Measurements from ENCODE around the gene NFIX. TPM values are rescaled to one million over a fixed set of nuclear protein-coding genes. Genes with fewer than 3 reads are reported as not detected.

Gene NFIX
- total and polyA plus RNA-seq, 2 of the 13 experiments (the other 11 are each of a cell fraction or from before 2014, with no cell fraction given), result 3.4 to 5.4 TPM

- TF ChIP-seq ZNF780A (CRISPR knock-in tag; IDR thresholded peaks at IDR 0.05) (no peak), ZNF619 (CRISPR knock-in tag; IDR thresholded peaks at IDR 0.05) (no peak), ZSCAN12 (CRISPR knock-in tag; IDR thresholded peaks at IDR 0.05) (no peak), ZNF260 (CRISPR knock-in tag; IDR thresholded peaks at IDR 0.05; ENCODE audit: borderline replicate concordance, low read depth) (no peak), KDM5A (IDR thresholded peaks at IDR 0.05; ENCODE audit: borderline replicate concordance, low read length) (no peak; the same call in 1 of the 2 replicates), ZBTB8A (CRISPR knock-in tag; IDR thresholded peaks at IDR 0.05; ENCODE audit: borderline replicate concordance, low read depth) (peak; percentile 95; the same call in 1 of the 2 replicates), ATF6 (CRISPR knock-in tag; conservative IDR thresholded peaks at IDR 0.05) (no peak), SIX1 (CRISPR knock-in tag; IDR thresholded peaks at IDR 0.05; ENCODE audit: borderline replicate concordance) (peak; percentile 76; the same call in 1 of the 2 replicates), ZNF44 (CRISPR knock-in tag; IDR thresholded peaks at IDR 0.05) (0 out of 2 replicates have a peak, but pooled peaks have one; percentile 50), ESRRA (CRISPR knock-in tag; IDR thresholded peaks at IDR 0.05; ENCODE audit: low read depth) (no peak), ZNF232 (CRISPR knock-in tag; IDR thresholded peaks at IDR 0.05; ENCODE audit: borderline replicate concordance) (no peak), ZNF841 (CRISPR knock-in tag; IDR thresholded peaks at IDR 0.05; ENCODE audit: borderline replicate concordance) (no peak), NCOA5 (CRISPR knock-in tag; IDR thresholded peaks at IDR 0.05) (no peak), ZNF782 (CRISPR knock-in tag; IDR thresholded peaks at IDR 0.05; ENCODE audit: borderline replicate concordance) (no peak), ZNF431 (CRISPR knock-in tag; IDR thresholded peaks at IDR 0.05; ENCODE audit: borderline replicate concordance, low read depth) (no peak; the same call in 1 of the 2 replicates), THRA (CRISPR knock-in tag; IDR thresholded peaks at IDR 0.05; ENCODE audit: borderline replicate concordance) (peak; percentile 76; the same call in 1 of the 2 replicates), ZNF709 (CRISPR knock-in tag; IDR thresholded peaks at IDR 0.05) (0 out of 2 replicates have a peak, but pooled peaks have one; percentile 36), ZSCAN29 (CRISPR knock-in tag; conservative IDR thresholded peaks at IDR 0.05) (peak; percentile 78; the same call in 1 of the 2 replicates), ADNP (CRISPR knock-in tag; IDR thresholded peaks at IDR 0.05) (no peak), DPF2 (CRISPR knock-in tag; IDR thresholded peaks at IDR 0.05; ENCODE audit: borderline replicate concordance, low read depth) (peak; percentile 91), ZNF225 (CRISPR knock-in tag; IDR thresholded peaks at IDR 0.05) (no peak), ARNT (IDR thresholded peaks at IDR 0.05) (no peak), SNAI1 (CRISPR knock-in tag; IDR thresholded peaks at IDR 0.05; ENCODE audit: borderline replicate concordance) (no peak), U2AF1 (optimal IDR thresholded peaks at IDR 0.05; ENCODE audit: low read depth, low read length) (no peak), SNRNP70 (IDR thresholded peaks at IDR 0.05; ENCODE audit: low read depth, low read length) (no peak), ZBTB26 (CRISPR knock-in tag; IDR thresholded peaks at IDR 0.05; ENCODE audit: borderline replicate concordance) (no peak)
Measured at GRCh38 chr19:13026462-13027370, 31.4 kb downstream of the NFIX start (continued).
